Mesendoderm (in vitro differentiated cells): ENCODE data around the gene HNRNPH1.

ENCODE experiments used
- DNase-seq: peaks from one replicate; pipeline ENCODE4 v3.0.0; 2013
- H2AK5ac ChIP-seq: 2 replicates; pipeline ENCODE4 v1.6.1; 2013; ENCODE audit warnings: low read length, inconsistent platforms
- H2BK120ac ChIP-seq: 2 replicates; pipeline ENCODE4 v1.6.1; 2013; ENCODE audit warnings: low read depth, mild to moderate bottlenecking, low read length, moderate library complexity, mixed read lengths
- H2BK15ac ChIP-seq: replicated peaks from 2 replicates; pipeline ENCODE4 v1.6.1; 2013; ENCODE audit warnings: low read depth, mild to moderate bottlenecking, moderate library complexity
- H2BK5ac ChIP-seq: 2 replicates; pipeline ENCODE4 v1.6.1; 2013; ENCODE audit warnings: low read length, inconsistent platforms
- H3K18ac ChIP-seq: 2 replicates; pipeline ENCODE4 v1.6.1; 2013; ENCODE audit warnings: mild to moderate bottlenecking, low read length, mixed read lengths
- H3K23ac ChIP-seq: one replicate; pipeline ENCODE4 v1.6.1; 2013; ENCODE audit warnings: low read length
- H3K27ac ChIP-seq: 2 replicates; pipeline ENCODE4 v1.5.1; 2013; ENCODE audit warnings: low read depth, mild to moderate bottlenecking, inconsistent platforms, low read length, moderate library complexity
- H3K27me3 ChIP-seq: 2 replicates; pipeline ENCODE4 v1.6.1; 2013; ENCODE audit warnings: low read length, control low read depth, mild to moderate bottlenecking, inconsistent platforms; ENCODE audit not compliant: insufficient read depth, poor library complexity
- H3K36me3 ChIP-seq: 2 replicates; pipeline ENCODE4 v1.6.1; 2013; ENCODE audit warnings: low read length, inconsistent platforms; ENCODE audit not compliant: control insufficient read depth, insufficient read depth
- H3K4ac ChIP-seq: one replicate; pipeline ENCODE4 v1.6.1; 2013; ENCODE audit warnings: low read depth, mild to moderate bottlenecking, low read length, moderate library complexity
- H3K4me1 ChIP-seq: 2 replicates; pipeline ENCODE4 v1.6.1; 2013; ENCODE audit warnings: low read depth, low read length, inconsistent platforms; ENCODE audit not compliant: control insufficient read depth
- H3K4me2 ChIP-seq: 2 replicates; pipeline ENCODE4 v1.6.1; 2013; ENCODE audit warnings: low read length
- H3K4me3 ChIP-seq: 2 replicates; pipeline ENCODE4 v1.5.1; 2013; ENCODE audit warnings: mild to moderate bottlenecking, low read length
- H3K56ac ChIP-seq: one replicate; pipeline ENCODE4 v1.6.1; 2013; ENCODE audit warnings: low read length
- H3K79me1 ChIP-seq: 2 replicates; pipeline ENCODE4 v1.6.1; 2013; ENCODE audit warnings: low read length, inconsistent platforms
- H3K79me2 ChIP-seq: 2 replicates; pipeline ENCODE4 v1.6.1; 2013; ENCODE audit warnings: mild to moderate bottlenecking, low read length; ENCODE audit not compliant: control insufficient read depth, insufficient read depth
- H3K9ac ChIP-seq: 2 replicates; pipeline ENCODE4 v1.6.1; 2013; ENCODE audit warnings: low read length, inconsistent platforms
- H4K5ac ChIP-seq: one replicate; pipeline ENCODE4 v1.6.1; 2013; ENCODE audit warnings: low read length
- H4K8ac ChIP-seq: one replicate; pipeline ENCODE4 v1.6.1; 2013; ENCODE audit warnings: low read depth, mild to moderate bottlenecking, control low read depth, low read length, moderate library complexity
- WGBS: extraction: QIAGEN DNeasy Blood & Tissue Kit; methylation state at CpG from one replicate; pipeline ENCODE4 v1.1.7; 2013; ENCODE audit warnings: low lambda C conversion rate, missing lambda C conversion rate; ENCODE audit not compliant: insufficient coverage; ENCODE audit errors: extremely low coverage; 5-methylcytosine and 5-hydroxymethylcytosine counted together

Gene HNRNPH1

DNA sequence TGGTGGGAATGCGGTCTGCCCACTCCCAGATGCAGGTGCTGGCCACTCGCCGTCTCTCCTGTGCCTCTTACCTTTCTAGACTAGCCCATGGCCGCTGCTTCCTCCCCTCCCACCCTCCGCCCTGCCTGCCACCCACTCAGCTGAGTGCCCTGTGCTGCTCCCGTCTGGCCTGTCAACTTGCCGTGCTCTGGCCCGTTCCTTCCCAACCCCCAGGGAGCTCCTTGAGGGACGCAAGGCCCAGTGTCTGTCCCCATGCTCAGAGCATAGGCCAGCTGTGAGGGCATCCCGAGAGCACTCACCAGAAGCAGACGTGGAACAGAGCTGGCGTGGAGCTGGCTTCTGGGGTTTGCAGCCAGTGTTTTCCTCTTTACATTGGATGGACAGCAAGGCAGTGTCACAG is 20.2 kb downstream of the HNRNPH1 start:
- Histone ChIP-seq H3K36me3 (peaks cover 13% of the 10 kb centered on the region), H2BK15ac (no peak overlapping the region)

DNA sequence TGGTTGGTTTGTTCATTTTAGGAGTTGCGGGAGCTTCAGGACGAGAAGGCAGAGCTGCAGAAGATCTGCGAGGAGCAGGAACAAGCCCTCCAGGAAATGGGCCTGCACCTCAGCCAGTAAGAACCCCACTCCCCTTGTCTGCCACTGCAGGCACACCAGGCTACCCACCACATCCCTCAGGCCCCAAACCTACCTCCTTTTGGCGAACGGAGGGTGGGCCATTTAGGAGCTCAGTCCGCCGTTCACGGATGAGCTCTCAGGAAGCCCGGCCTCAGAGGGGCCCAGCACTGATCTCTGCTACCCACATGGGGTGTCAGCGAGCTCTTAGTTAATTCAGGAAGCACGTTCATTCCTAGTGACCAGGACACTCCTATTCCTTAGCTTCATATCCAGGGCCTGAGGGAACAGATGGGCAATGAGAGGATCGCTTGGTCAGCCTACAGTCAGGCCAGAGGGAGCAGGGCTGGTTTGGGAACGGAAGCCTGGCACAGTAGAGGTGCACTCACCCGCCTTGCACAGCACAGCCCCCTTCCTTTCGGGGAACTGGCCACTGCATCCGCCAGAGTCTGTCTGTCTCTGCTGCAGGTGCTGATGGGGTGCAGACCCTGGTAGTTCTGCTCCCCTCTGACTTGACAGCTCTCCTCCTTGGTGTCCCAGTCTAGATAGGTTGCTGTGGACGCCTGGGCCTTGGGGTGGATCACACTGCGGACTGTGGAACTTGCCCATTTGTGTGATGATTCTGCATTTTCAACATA is 21.4 kb downstream of the HNRNPH1 start:
- Histone ChIP-seq H3K4me1 (no peaks in the 10 kb centered on the region), H3K27ac (no peak overlapping the region), H4K8ac (no peak overlapping the region), H3K9ac (no peak overlapping the region), H3K36me3 (peaks cover 14% of the 10 kb centered on the region), H3K56ac (no peak overlapping the region), H3K23ac (no peak overlapping the region), H3K27me3 (no peaks in the 10 kb centered on the region), H3K4me2 (no peak overlapping the region), H3K79me2 (no peaks in the 10 kb centered on the region), H3K4me3 (no peak overlapping the region), H2BK15ac (no peak overlapping the region), H2BK120ac (no peak overlapping the region), H3K18ac (no peak overlapping the region), H4K5ac (no peak overlapping the region), H3K79me1 (no peaks in the 10 kb centered on the region), H2AK5ac (no peak overlapping the region), H3K4ac (no peak overlapping the region), H2BK5ac (no peak overlapping the region)
- no CpG with 5 or more reads among the region's 18 CpGs for WGBS
- DNase-seq, result no peak

More for the DNA sequence above, 20.2 kb downstream of the HNRNPH1 start:
- Histone ChIP-seq H3K4me3 (no peak overlapping the region), H4K5ac (no peak overlapping the region), H3K23ac (no peak overlapping the region), H3K18ac (no peak overlapping the region), H3K4ac (no peak overlapping the region), H2BK5ac (no peak overlapping the region), H3K9ac (no peak overlapping the region), H3K27me3 (no peaks in the 10 kb centered on the region), H3K56ac (no peak overlapping the region), H4K8ac (no peak overlapping the region), H3K27ac (no peak overlapping the region), H3K4me1 (no peaks in the 10 kb centered on the region), H3K4me2 (no peak overlapping the region), H2BK120ac (no peak overlapping the region), H3K79me1 (no peaks in the 10 kb centered on the region), H3K79me2 (no peaks in the 10 kb centered on the region), H2AK5ac (no peak overlapping the region)
- DNase-seq, result no peak
- no CpG with 5 or more reads among the region's 12 CpGs for WGBS

DNA sequence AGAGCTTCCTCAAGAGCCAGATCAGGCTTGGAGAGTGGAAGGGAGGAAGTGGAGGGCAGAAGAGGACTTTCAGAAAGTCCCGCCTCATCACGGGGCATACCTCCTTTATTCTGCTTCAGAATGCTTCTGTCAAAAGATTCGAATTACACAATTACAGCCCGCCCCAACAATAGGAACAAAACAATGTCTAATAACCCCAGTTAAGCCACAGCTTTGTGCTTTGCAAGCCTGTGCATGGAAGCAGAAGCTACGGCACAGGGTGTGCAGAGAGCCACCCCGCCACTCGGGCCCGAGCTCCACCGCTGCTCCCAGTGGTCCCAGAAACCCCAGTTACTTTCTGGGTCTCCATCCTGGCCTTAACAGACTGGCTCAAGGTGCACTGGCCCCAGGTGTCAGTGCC is 23.5 kb downstream of the HNRNPH1 start:
- Histone ChIP-seq H3K79me1 (no peaks in the 10 kb centered on the region), H3K4ac (no peak overlapping the region), H3K36me3 (peaks cover 12% of the 10 kb centered on the region), H3K23ac (no peak overlapping the region), H2BK120ac (no peak overlapping the region), H2BK5ac (no peak overlapping the region), H4K8ac (no peak overlapping the region), H3K27ac (no peak overlapping the region), H3K27me3 (peaks cover 2% of the 10 kb centered on the region), H3K9ac (no peak overlapping the region), H3K79me2 (no peaks in the 10 kb centered on the region), H3K4me2 (no peak overlapping the region), H3K4me1 (no peaks in the 10 kb centered on the region), H3K4me3 (no peak overlapping the region), H3K18ac (no peak overlapping the region), H2BK15ac (no peak overlapping the region), H3K56ac (no peak overlapping the region), H2AK5ac (no peak overlapping the region), H4K5ac (no peak overlapping the region)
- DNase-seq, result no peak
- no CpG with 5 or more reads among the region's 9 CpGs for WGBS

DNA sequence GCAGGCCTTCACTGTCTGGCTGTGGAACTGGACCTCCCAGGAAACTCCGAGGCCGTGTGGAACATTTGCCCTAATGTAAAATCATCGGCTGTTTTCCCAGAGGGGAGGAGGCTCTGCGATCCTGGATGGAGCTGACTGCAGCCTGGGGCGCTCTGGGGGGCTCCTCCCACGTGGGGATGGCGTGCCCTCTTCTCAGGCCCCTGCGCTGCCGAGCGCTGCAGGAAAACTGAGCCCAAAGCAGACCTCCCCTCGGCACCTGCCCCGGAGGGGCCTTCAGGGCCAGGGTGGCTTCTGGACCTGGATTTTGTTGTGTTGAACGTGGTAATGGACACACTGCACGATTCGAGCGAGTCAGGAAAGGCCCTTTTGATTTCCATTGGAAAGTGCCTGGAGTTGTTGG is 23.9 kb downstream of the HNRNPH1 start:
- no CpG with 5 or more reads among the region's 16 CpGs for WGBS
- Histone ChIP-seq H3K36me3 (peaks cover 14% of the 10 kb centered on the region), H3K4me2 (no peak overlapping the region)

DNA sequence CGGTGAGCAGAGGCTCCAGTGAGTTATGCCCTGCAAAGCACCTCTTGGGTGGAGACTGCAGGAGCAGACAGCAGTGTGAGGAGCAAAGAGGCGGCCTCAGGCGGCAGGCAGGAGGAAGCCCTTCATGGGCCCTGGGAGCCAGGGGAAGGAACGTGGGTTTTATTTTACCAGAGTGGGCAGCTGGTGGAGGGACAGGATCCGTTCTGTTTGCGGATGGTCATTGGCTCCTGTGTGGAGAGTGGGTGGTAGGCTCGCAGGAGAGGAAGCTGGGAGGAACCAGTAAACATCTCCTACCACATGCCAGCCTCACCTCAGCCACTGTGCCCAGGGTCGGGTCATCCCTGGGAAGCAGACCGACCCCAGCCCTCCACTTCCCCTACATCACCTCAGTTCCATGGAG is 24.4 kb downstream of the HNRNPH1 start:
- Histone ChIP-seq H3K4me2 (no peak overlapping the region), H2BK5ac (no peak overlapping the region), H3K4me3 (no peak overlapping the region), H3K4me1 (no peaks in the 10 kb centered on the region), H3K23ac (no peak overlapping the region), H3K36me3 (peaks cover 14% of the 10 kb centered on the region), H3K79me1 (no peaks in the 10 kb centered on the region), H2AK5ac (no peak overlapping the region), H3K4ac (no peak overlapping the region), H4K5ac (no peak overlapping the region), H4K8ac (no peak overlapping the region), H3K56ac (no peak overlapping the region), H2BK15ac (no peak overlapping the region), H3K9ac (no peak overlapping the region), H3K27me3 (peaks cover 2% of the 10 kb centered on the region), H3K27ac (no peak overlapping the region), H3K79me2 (no peaks in the 10 kb centered on the region), H2BK120ac (no peak overlapping the region), H3K18ac (no peak overlapping the region)
- no peak for DNase-seq
- WGBS, result no CpG with 5 or more reads among the region's 9 CpGs

More for the DNA sequence above, 23.9 kb downstream of the HNRNPH1 start:
- no peak overlapping the region for H3K56ac ChIP-seq
- no peak overlapping the region for H2BK120ac ChIP-seq
- H2AK5ac ChIP-seq, result no peak overlapping the region
- no peak overlapping the region for H3K27ac ChIP-seq
- H3K79me1 ChIP-seq, result no peaks in the 10 kb centered on the region
- no peak for DNase-seq
- H3K18ac ChIP-seq, result no peak overlapping the region
- H3K4ac ChIP-seq, result no peak overlapping the region
- no peak overlapping the region for H3K9ac ChIP-seq
- H2BK15ac ChIP-seq, result no peak overlapping the region
- H4K5ac ChIP-seq, result no peak overlapping the region
- no peak overlapping the region for H4K8ac ChIP-seq
- H3K4me3 ChIP-seq, result no peak overlapping the region
- H2BK5ac ChIP-seq, result no peak overlapping the region
- H3K27me3 ChIP-seq, result peaks cover 2% of the 10 kb centered on the region
- no peaks in the 10 kb centered on the region for H3K4me1 ChIP-seq
- no peak overlapping the region for H3K23ac ChIP-seq
- no peaks in the 10 kb centered on the region for H3K79me2 ChIP-seq

DNA sequence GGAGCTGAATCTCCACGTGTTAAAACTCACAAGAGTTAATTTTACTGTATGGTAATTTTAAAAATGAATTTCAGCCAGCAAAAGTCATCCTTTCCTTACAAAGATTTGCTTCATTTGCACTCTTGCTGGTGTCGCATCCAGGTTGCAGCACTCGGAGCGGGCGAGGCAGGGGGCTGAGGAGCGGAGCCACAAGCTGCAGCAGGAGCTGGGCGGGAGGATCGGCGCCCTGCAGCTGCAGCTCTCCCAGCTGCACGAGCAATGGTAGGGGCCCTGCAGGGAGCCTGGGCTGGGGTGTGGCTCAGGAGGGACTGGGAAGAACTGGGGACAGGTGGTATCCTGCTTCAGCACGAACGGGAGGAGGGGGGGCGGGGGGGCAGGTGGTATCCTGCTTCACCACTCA is 27.1 kb downstream of the HNRNPH1 start:
- Histone ChIP-seq H4K5ac (no peak overlapping the region), H3K4me2 (no peak overlapping the region), H3K79me2 (no peaks in the 10 kb centered on the region), H3K4me1 (no peaks in the 10 kb centered on the region), H2BK5ac (no peak overlapping the region), H3K4me3 (no peak overlapping the region), H2BK120ac (no peak overlapping the region), H3K18ac (no peak overlapping the region), H3K79me1 (no peaks in the 10 kb centered on the region), H3K23ac (no peak overlapping the region), H3K9ac (no peak overlapping the region), H2AK5ac (no peak overlapping the region), H3K36me3 (peaks cover 18% of the 10 kb centered on the region), H3K4ac (no peak overlapping the region), H2BK15ac (no peak overlapping the region), H4K8ac (no peak overlapping the region), H3K56ac (no peak overlapping the region), H3K27ac (no peak overlapping the region), H3K27me3 (peaks cover 2% of the 10 kb centered on the region)
- DNase-seq, result no peak
- no CpG with 5 or more reads among the region's 13 CpGs for WGBS
